OCI-LY7 (cell line): ENCODE results near the gene PARVB.

Experiments used
- CTCF ChIP-seq: fragments of 200-600 bp; sonication (generic); conservative IDR thresholded peaks from 2 replicates; pipeline ENCODE4 v1.5.1; 2014; ENCODE audit warnings: mild to moderate bottlenecking, antibody characterized with exemption, low read length, moderate library complexity, mixed read lengths
- EZH2phosphoT487 ChIP-seq: fragments of 200-600 bp; sonication (generic); IDR thresholded peaks from 2 replicates; pipeline ENCODE4 v1.6.1; 2018; ENCODE audit warnings: low read depth, borderline replicate concordance, mild to moderate bottlenecking, mixed run types, antibody characterized with exemption, low read length, moderate library complexity, mixed read lengths

GRCh38 chr22:44199164-44199563 is 175.1 kb downstream of the PARVB start:
- no peak for TF ChIP-seq CTCF
- no peak for TF ChIP-seq EZH2phosphoT487
